ENCODE data around the gene RB1.
"Not testable (repeated sequence)": the region's sequence is repeated elsewhere in the genome, so short reads cannot be mapped to it uniquely, and the experiment has no call there.

Gene RB1

DNA sequence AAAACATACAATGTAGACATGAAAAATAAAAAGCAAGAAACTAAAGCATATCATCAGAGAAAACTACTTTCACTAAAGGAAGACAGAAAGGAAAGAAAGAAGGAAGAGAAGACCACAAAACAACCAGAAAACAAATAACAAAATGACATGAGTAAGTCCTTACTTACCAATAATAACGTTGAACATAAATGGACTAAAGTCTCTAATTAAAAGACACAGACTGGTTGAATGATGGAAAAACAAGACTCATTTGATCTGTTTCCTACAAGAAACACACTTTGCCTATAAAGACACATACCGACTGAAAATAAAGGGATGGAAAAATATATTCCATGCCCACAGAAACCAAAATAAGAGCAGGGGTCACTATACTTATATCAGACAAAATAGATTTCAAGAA is 46.0 kb downstream of the RB1 start:
- ATAC-seq (ENCODE audit: insufficient read depth, low read depth) (no peak), DNase-seq (no peak)
- Histone ChIP-seq H3K36me3 (ENCODE audit: insufficient read depth, low read length) (peaks cover 91% of the 10 kb centered on the region), H3K27me3 (ENCODE audit: insufficient read depth, low read length, poor library complexity) (no peaks in the 10 kb centered on the region), H3K4me2 (ENCODE audit: insufficient read depth, low read length) (no peak overlapping the region), H3K27ac (ENCODE audit: low read length) (no peak overlapping the region), H3K79me2 (ENCODE audit: insufficient read depth, low read length) (no peaks in the 10 kb centered on the region), H4K20me1 (ENCODE audit: insufficient read depth, low read length) (no peaks in the 10 kb centered on the region), H3K9me3 (ENCODE audit: insufficient read depth, low read length, severe bottlenecking) (peaks cover 18% of the 10 kb centered on the region), H2AFZ (ENCODE audit: low read depth, low read length) (no peak overlapping the region), H3K4me3 (ENCODE audit: low read depth in 1 of 2, low read length in 2 of 2) (no peak overlapping the region), H3K4me1 (ENCODE audit: insufficient read depth, low read length) (no peaks in the 10 kb centered on the region), H3K9ac (ENCODE audit: low read depth, low read length) (no peak overlapping the region)
- TF ChIP-seq, protein P1, sequence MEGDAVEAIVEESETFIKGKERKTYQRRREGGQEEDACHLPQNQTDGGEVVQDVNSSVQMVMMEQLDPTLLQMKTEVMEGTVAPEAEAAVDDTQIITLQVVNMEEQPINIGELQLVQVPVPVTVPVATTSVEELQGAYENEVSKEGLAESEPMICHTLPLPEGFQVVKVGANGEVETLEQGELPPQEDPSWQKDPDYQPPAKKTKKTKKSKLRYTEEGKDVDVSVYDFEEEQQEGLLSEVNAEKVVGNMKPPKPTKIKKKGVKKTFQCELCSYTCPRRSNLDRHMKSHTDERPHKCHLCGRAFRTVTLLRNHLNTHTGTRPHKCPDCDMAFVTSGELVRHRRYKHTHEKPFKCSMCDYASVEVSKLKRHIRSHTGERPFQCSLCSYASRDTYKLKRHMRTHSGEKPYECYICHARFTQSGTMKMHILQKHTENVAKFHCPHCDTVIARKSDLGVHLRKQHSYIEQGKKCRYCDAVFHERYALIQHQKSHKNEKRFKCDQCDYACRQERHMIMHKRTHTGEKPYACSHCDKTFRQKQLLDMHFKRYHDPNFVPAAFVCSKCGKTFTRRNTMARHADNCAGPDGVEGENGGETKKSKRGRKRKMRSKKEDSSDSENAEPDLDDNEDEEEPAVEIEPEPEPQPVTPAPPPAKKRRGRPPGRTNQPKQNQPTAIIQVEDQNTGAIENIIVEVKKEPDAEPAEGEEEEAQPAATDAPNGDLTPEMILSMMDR (IDR thresholded peaks at IDR 0.05; ENCODE audit: borderline replicate concordance, extremely low read depth, low read length, poor library complexity, severe bottlenecking) = no peak
- no peak for TF ChIP-seq EZH2 (IDR thresholded peaks at IDR 0.05; ENCODE audit: borderline replicate concordance, low read depth, low read length, severe bottlenecking)

DNA sequence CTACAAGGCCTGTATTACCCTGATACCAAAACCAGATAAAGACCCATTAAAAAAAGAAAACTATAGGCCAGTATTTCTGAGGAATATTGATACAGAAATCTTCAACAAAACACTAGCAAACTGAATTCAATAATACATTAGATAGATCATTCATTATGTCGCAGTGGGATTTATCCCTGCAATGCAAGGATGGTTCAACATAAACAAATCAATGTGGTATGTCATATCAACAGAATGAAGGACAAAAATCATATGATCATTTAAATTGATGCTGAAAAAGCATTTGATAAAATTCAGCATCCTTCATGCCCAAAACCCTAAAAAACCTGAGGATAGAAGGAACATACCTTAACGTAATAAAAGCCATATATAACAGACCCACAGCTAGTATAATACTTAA is 50.0 kb downstream of the RB1 start:
- ATAC-seq (ENCODE audit: insufficient read depth, low read depth) = no peak
- H3K4me3 ChIP-seq (ENCODE audit: low read depth in 1 of 2, low read length in 2 of 2) = no peak overlapping the region
- peaks cover 65% of the 10 kb centered on the region for H3K36me3 ChIP-seq (ENCODE audit: insufficient read depth, low read length)

DNA sequence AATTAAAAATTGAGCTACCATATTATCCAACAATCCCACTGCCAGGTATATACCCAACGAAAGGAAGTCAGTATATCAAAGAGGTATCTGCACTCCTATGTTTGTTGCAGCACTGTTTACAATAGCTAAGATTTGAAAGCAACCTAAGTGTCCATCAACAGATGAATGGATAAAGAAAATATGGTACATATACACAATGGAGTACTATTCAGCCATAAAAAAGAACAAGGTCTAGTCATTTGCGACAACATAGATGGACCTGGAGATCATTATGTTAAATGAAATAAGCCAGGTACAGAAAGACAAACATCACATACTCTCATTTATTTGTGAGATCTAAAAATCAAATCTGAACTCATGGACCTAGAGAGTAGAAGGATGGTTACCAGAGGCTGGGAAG is 52.0 kb downstream of the RB1 start:
- not testable (repeated sequence) for H3K79me2 ChIP-seq (ENCODE audit: insufficient read depth, low read length); ATAC-seq (ENCODE audit: insufficient read depth, low read depth); H3K4me1 ChIP-seq (ENCODE audit: insufficient read depth, low read length)

More for the DNA sequence above, 50.0 kb downstream of the RB1 start:
- TF ChIP-seq, protein P1 (IDR thresholded peaks at IDR 0.05; ENCODE audit: borderline replicate concordance, extremely low read depth, low read length, poor library complexity, severe bottlenecking) = no peak
- no peak for TF ChIP-seq EZH2 (IDR thresholded peaks at IDR 0.05; ENCODE audit: borderline replicate concordance, low read depth, low read length, severe bottlenecking)
- Histone ChIP-seq H3K4me2 (ENCODE audit: insufficient read depth, low read length) (no peak overlapping the region), H3K27me3 (ENCODE audit: insufficient read depth, low read length, poor library complexity) (no peaks in the 10 kb centered on the region), H4K20me1 (ENCODE audit: insufficient read depth, low read length) (no peaks in the 10 kb centered on the region), H3K27ac (ENCODE audit: low read length) (no peak overlapping the region), H3K9ac (ENCODE audit: low read depth, low read length) (no peak overlapping the region), H3K4me1 (ENCODE audit: insufficient read depth, low read length) (no peaks in the 10 kb centered on the region), H3K9me3 (ENCODE audit: insufficient read depth, low read length, severe bottlenecking) (peaks cover 18% of the 10 kb centered on the region), H3K79me2 (ENCODE audit: insufficient read depth, low read length) (no peaks in the 10 kb centered on the region), H2AFZ (ENCODE audit: low read depth, low read length) (no peak overlapping the region)
- DNase-seq = no peak

DNA sequence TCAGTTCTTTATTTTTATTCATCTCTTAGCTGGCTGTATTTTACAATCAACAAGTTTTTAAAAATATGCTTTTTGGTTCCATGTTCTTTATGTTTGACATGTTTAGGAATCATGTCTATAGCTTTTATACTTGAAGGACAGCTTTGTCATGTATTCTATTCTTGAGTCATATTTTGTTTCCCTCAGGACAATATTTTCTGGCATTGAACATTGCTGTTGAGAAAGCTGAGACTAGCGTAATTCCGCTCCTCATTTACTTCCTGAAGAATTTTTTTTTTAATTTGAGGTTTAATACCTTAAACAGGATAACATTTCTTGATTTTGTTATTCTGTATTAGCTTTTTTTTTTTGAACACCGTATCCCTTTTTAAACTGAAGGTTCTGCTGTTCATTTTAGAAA is 53.2 kb downstream of the RB1 start:
- Histone ChIP-seq H3K36me3 (ENCODE audit: insufficient read depth, low read length) (peaks cover 52% of the 10 kb centered on the region), H3K79me2 (ENCODE audit: insufficient read depth, low read length) (no peaks in the 10 kb centered on the region; the same call in 1 of the 2 replicates), H3K27ac (ENCODE audit: low read length) (no peak overlapping the region), H3K9me3 (ENCODE audit: insufficient read depth, low read length, severe bottlenecking) (peaks cover 12% of the 10 kb centered on the region), H3K9ac (ENCODE audit: low read depth, low read length) (no peak overlapping the region), H3K4me1 (ENCODE audit: insufficient read depth, low read length) (no peaks in the 10 kb centered on the region), H3K4me2 (ENCODE audit: insufficient read depth, low read length) (no peak overlapping the region), H3K4me3 (ENCODE audit: low read depth in 1 of 2, low read length in 2 of 2) (no peak overlapping the region), H2AFZ (ENCODE audit: low read depth, low read length) (no peak overlapping the region), H3K27me3 (ENCODE audit: insufficient read depth, low read length, poor library complexity) (no peaks in the 10 kb centered on the region), H4K20me1 (ENCODE audit: insufficient read depth, low read length) (no peaks in the 10 kb centered on the region)
- no peak for TF ChIP-seq EZH2 (IDR thresholded peaks at IDR 0.05; ENCODE audit: borderline replicate concordance, low read depth, low read length, severe bottlenecking)
- TF ChIP-seq, protein P1 (IDR thresholded peaks at IDR 0.05; ENCODE audit: borderline replicate concordance, extremely low read depth, low read length, poor library complexity, severe bottlenecking) = no peak
- ATAC-seq (ENCODE audit: insufficient read depth, low read depth) = no peak
- no peak for DNase-seq

More for the DNA sequence above, 52.0 kb downstream of the RB1 start:
- H3K27me3 ChIP-seq (ENCODE audit: insufficient read depth, low read length, poor library complexity); H3K4me3 ChIP-seq (ENCODE audit: low read depth in 1 of 2, low read length in 2 of 2); H3K27ac ChIP-seq (ENCODE audit: low read length); H2AFZ ChIP-seq (ENCODE audit: low read depth, low read length); H3K4me2 ChIP-seq (ENCODE audit: insufficient read depth, low read length); DNase-seq; H4K20me1 ChIP-seq (ENCODE audit: insufficient read depth, low read length); H3K9ac ChIP-seq (ENCODE audit: low read depth, low read length): not testable (repeated sequence)
- peaks cover 56% of the 10 kb centered on the region for H3K36me3 ChIP-seq (ENCODE audit: insufficient read depth, low read length)
- peaks cover 16% of the 10 kb centered on the region for H3K9me3 ChIP-seq (ENCODE audit: insufficient read depth, low read length, severe bottlenecking)
